NCI-H1436 (cell line): ENCODE results near the gene CREB3L2.
"Not testable (repeated sequence)": the region's sequence is repeated elsewhere in the genome, so short reads cannot be mapped to it uniquely, and the experiment has no call there.

Experiments
- DNase-seq: peaks from one replicate; lab custom pipeline; 2025; lab: John Stamatoyannopoulos, UW

The CREB3L2 gene, protein sequence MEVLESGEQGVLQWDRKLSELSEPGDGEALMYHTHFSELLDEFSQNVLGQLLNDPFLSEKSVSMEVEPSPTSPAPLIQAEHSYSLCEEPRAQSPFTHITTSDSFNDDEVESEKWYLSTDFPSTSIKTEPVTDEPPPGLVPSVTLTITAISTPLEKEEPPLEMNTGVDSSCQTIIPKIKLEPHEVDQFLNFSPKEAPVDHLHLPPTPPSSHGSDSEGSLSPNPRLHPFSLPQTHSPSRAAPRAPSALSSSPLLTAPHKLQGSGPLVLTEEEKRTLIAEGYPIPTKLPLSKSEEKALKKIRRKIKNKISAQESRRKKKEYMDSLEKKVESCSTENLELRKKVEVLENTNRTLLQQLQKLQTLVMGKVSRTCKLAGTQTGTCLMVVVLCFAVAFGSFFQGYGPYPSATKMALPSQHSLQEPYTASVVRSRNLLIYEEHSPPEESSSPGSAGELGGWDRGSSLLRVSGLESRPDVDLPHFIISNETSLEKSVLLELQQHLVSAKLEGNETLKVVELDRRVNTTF

GRCh38 chr7:138001529-138002095 lies at the start of gene CREB3L2:
CREB3L2 (minus strand) TSS chr7:138002086; CDS start chr7:138001705, 381 bp downstream.
- DNase-seq = peak; percentile 52

DNA sequence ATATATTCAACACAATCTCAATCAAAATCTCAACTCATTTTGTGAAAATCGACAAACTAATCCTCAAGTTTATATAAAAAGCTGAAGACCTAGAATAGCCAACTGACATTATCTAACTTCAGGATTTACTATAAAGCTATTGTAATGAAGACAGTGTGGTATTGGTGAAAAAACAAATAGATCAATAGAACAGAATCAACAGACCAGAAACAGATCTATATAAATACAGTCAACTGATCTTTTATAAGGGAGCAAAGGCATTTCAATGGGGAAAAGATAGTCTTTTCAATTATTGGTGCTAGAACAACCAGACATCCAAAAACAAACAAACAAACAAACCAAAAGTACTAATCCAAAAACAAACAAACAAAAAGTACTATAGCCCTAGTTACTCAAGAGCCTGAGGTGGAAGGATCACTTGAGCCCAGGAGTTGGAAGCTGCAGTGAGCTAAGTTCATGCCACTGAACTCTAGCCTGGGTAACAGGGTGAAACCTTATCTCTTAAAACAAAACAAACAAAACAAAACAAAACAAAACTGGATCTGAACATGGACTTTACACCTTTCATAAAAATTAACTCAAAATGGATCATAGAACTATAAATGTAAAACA lies 47.7 kb upstream of the CREB3L2 start:
- no peak for DNase-seq

DNA sequence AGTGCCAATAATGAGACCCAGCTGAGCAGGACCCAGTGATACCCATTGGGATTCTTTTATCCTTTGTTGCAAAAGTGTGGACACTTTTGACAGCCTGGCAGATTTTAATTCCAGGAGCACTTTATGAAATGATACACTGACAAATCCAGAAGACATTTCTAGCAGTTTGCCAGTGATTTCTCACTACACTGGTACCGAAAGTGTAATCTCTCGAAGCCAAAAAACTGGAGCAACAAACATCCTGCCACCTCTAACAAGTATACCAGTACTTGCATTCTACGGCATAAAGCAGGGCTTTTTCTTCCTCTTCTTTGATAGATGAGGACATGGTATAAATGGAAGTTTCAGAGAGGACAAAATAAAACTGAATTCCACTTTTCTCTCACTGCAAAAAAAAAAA lies 46.0 kb upstream of the CREB3L2 start:
- no peak for DNase-seq

GRCh38 chr7:138044897-138045296 lies 43.0 kb upstream of the CREB3L2 start:
- no peak for DNase-seq

DNA sequence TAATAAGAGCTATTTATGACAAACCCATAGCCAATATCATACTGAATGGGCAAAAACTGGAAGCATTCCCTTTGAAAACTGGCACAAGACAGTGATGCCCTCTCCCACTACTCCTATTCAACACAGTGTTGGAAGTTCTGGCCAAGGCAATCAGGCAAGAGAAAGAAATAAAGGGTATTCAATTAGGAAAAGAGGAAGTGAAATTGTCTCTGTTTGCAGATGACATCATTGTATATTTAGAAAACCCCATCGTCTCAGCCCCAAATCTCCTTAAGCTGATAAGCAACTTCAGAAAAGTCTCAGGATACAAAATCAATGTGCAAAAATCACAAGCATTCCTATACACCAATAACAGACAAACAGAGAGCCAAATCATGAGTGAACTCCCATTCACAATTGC lies 38.2 kb upstream of the CREB3L2 start:
- DNase-seq = not testable (repeated sequence)

- no peak for DNase-seq
Observed at GRCh38 chr7:138036135-138036534, 34.2 kb upstream of the CREB3L2 start.

DNA sequence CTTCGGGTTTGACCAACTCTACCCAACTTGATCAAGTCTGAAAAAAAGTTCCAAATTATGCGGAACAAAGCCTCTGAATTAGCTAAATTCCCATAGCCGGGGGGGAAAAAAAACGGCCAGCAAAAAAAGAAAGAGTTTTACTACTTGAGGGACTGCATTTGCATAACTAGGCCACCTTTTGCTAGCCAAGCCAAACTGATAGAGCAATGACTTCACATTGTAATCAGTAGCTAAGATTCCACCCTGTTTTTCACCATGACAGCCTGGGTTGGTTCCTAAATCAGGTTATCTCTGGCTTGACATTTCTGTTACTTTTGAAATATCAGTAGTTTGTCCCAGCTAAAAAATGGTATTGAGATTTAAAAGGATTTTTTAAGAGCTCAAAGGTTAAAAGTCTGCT lies 31.4 kb upstream of the CREB3L2 start:
- no peak for DNase-seq

- DNase-seq = no peak
Observed at GRCh38 chr7:138032770-138033169, 30.9 kb upstream of the CREB3L2 start.

DNA sequence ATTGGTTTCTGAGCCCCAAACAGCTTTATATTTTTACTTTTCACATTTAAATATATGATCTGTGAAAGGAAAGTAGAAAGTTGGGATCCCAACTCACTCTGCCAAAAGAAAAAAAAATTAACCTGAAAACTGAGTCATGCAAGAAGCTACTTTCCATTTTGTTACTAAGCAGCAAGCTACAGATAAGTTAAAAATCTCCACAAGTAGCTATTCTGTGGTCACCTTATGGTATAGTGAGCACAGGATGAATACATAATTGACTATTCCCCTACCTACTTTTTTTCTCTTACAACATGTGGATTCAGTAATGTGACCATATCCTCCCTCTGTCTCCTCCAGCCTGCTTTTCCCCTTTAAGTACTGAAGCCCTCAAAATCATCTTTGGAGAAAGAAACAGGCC lies 30.3 kb upstream of the CREB3L2 start:
- no peak for DNase-seq

- no peak for DNase-seq
Observed at GRCh38 chr7:138030679-138031351, 28.9 kb upstream of the CREB3L2 start.

DNA sequence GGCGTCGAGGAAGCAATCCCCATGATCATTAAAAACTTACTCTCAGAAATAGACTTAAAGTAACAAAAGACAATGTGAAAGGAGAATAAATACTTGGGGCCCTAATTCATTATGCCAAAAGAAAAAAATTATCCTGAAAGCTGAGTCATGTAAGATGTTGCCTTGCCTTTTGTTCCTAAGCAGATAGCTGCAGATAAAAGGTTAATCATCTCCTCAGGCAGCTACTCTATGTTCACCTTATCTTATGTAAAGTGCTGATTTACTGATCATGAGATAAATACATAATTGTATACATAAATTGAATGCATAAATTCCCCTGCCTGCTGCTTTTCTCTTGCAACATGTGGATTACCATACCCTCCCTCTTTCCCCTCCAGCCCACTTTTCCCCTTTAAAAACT lies 28.1 kb upstream of the CREB3L2 start:
- DNase-seq = no peak

DNA sequence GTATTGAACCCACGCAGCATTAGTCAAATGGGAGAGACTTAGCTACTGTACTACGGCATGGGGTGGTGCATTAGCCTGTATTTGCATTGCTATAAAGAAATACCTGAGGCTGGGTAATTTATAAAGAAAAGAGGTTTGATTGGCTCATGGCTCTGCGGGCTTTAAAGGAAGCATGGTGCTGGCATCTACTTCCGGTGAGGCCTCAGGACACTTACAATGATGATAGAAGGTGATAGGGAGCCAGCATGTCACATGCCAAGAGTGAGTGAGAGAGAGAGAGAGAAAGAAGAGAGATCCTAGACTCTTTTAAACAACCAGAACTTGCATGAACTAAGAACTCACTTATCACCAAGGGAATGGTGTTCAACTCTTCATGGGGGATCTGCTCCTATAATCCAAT lies 27.2 kb upstream of the CREB3L2 start:
- no peak for DNase-seq

GRCh38 chr7:138027100-138027499 lies 25.2 kb upstream of the CREB3L2 start:
- no peak for DNase-seq

GRCh38 chr7:138025215-138026186 lies 23.6 kb upstream of the CREB3L2 start:
- no peak for DNase-seq

GRCh38 chr7:138024765-138025164 lies 22.9 kb upstream of the CREB3L2 start:
- DNase-seq = no peak

DNA sequence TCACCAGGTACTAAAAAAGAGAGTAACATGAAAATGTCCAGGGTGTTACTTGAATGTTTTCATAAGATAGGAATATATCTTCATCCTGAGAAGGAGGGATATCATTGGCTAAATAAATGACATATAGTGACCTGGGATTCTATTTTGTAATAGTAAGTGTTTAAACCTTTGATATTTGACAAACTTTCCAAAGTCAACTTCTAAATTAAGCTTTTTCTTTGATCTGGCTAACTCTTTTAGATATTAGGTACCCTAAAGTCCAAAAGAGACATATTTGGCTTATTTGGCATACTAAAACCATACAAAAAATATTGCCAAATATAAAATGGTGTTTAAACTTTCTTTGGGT lies 22.4 kb upstream of the CREB3L2 start:
- no peak for DNase-seq

DNA sequence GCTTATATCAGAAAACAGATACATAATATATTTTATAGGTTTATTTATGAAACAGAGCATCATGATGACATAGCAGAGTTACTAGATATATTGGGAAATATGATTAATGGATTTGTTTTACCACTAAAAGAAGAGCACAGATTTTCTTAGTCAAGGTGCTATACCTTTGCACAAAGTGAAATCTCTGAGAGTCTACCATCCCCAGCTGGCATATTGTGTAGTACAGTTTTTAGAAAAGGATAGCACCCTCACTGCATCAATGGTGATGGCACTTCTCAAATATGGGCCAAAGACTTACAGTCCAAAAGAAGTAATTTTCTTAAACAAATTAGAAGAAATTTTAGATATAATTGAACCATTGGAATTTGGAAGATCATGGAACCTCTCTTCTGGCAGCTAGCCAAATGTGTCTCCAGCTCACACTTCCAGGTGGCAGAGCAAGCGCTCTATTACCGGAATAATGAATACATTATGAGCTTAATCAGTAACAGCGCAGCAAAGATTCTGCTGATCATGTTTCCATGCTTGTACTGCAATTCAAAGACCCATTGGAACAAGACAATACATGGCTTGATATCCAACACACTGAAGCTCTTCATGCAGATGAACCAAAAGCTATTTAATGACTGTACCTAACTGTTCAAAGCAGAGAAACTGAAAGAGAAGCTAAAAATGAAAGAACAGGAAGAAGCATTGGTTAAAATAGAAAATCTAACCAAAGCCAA lies 21.9 kb upstream of the CREB3L2 start:
- no peak for DNase-seq

- no peak for DNase-seq
Observed at GRCh38 chr7:138021889-138022288, 20.0 kb upstream of the CREB3L2 start.

GRCh38 chr7:138017992-138018391 lies 16.1 kb upstream of the CREB3L2 start:
- no peak for DNase-seq

- DNase-seq = no peak
Observed at GRCh38 chr7:138015096-138015495, 13.2 kb upstream of the CREB3L2 start.

DNA sequence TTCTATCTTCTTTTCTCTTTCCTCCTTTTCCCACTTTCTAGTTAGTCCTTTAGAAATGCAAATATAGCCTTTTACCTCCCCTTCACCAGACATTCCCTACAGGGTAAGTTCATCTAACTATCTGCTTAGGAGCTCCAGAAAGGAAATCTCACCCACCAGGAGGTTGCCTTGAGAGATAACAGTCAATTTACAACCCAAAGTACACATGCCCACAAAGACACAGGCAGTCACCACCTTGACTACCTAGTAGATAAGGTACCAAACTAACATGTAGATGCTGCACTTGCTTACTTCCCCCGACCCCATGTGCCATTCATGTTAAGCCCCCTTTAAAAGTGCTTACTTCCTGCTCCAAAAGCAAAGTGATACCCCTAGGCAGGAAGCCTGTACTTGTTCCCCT lies 12.8 kb upstream of the CREB3L2 start:
- DNase-seq = no peak
